ENCODE measurements around the gene RGS9.

Gene RGS9

DNA sequence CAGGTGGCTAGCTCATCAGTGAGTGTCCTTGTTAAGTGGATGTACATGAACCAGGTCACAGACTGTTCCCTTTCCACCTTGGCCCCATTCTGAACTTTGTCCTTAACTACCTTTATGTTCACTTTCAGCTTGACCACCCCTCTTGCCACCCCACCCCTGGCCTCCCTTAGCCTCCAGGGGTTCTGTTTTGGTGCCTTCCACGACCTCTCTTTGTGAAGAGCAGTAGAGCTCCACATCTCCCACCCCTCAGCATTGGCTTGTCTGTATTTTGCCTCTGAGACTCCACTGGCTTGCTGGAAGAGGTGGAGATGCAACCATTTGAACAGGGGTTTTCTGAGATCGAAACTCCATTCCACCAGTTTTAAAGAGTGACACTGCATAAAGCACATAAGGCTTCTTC is 123.5 kb downstream of the RGS9 start:
- TF ChIP-seq, protein P1, sequence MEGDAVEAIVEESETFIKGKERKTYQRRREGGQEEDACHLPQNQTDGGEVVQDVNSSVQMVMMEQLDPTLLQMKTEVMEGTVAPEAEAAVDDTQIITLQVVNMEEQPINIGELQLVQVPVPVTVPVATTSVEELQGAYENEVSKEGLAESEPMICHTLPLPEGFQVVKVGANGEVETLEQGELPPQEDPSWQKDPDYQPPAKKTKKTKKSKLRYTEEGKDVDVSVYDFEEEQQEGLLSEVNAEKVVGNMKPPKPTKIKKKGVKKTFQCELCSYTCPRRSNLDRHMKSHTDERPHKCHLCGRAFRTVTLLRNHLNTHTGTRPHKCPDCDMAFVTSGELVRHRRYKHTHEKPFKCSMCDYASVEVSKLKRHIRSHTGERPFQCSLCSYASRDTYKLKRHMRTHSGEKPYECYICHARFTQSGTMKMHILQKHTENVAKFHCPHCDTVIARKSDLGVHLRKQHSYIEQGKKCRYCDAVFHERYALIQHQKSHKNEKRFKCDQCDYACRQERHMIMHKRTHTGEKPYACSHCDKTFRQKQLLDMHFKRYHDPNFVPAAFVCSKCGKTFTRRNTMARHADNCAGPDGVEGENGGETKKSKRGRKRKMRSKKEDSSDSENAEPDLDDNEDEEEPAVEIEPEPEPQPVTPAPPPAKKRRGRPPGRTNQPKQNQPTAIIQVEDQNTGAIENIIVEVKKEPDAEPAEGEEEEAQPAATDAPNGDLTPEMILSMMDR (IDR thresholded peaks at IDR 0.05; ENCODE audit: low read depth, low read length), result no peak
- DNase-seq (ENCODE audit: low read depth in 2 of 2), result no peak
- no peak overlapping the region for H3K4me3 ChIP-seq (replicated peaks in 1 of 2; ENCODE audit: low read depth in 2 of 2, low read length in 2 of 2)

GRCh38 chr17:65261152-65261551 is 124.0 kb downstream of the RGS9 start:
- TF ChIP-seq, protein P1 (IDR thresholded peaks at IDR 0.05; ENCODE audit: low read depth, low read length), result peak; percentile 11
- no peak overlapping the region for H3K4me3 ChIP-seq (replicated peaks in 1 of 2; ENCODE audit: low read depth in 2 of 2, low read length in 2 of 2)
- no peak for DNase-seq (ENCODE audit: low read depth in 2 of 2)

- TF ChIP-seq, protein P1 (IDR thresholded peaks at IDR 0.05; ENCODE audit: low read depth, low read length), result no peak
- H3K4me3 ChIP-seq (replicated peaks in 1 of 2; ENCODE audit: low read depth in 2 of 2, low read length in 2 of 2), result no peak overlapping the region
- peak; percentile 51 to 55 for DNase-seq (ENCODE audit: low read depth in 2 of 2)
These were observed 124.8 kb downstream of the RGS9 start for GRCh38 chr17:65261682-65262636.

DNA sequence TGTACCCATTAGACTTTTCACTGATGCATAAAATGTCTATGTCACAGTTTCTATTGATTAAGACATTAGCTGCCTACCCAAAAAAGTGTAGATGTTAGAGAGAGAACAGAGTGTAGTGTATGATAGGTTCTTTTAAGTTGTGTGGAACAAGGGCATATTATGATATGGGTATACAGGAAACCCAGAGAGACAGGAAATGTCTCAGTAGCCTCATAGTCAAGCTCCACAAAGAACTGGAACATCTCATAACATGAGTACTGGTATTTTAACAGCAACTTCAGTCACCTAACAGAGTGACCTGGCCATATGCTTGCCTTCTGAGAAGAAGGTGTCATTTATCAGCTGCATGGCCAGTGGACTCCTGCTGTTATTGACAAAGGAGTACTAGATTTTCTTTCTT is 128.1 kb downstream of the RGS9 start:
- TF ChIP-seq, protein P1 (IDR thresholded peaks at IDR 0.05; ENCODE audit: low read depth, low read length), result no peak
- H3K4me3 ChIP-seq (replicated peaks in 1 of 2; ENCODE audit: low read depth in 2 of 2, low read length in 2 of 2), result no peak overlapping the region

GRCh38 chr17:65268832-65269231 is 131.7 kb downstream of the RGS9 start:
- TF ChIP-seq, protein P1 (IDR thresholded peaks at IDR 0.05; ENCODE audit: low read depth, low read length), result no peak
- peak in 1 of 2 donors; percentile 65 for DNase-seq (ENCODE audit: low read depth in 2 of 2)
- no peak overlapping the region for H3K4me3 ChIP-seq (replicated peaks in 1 of 2; ENCODE audit: low read depth in 2 of 2, low read length in 2 of 2)

More for the DNA sequence above, 128.1 kb downstream of the RGS9 start:
- DNase-seq (ENCODE audit: low read depth in 2 of 2), result no peak

GRCh38 chr17:65270499-65271253 is 133.5 kb downstream of the RGS9 start:
- H3K4me3 ChIP-seq (replicated peaks in 1 of 2; ENCODE audit: low read depth in 2 of 2, low read length in 2 of 2), result no peak overlapping the region
- DNase-seq (ENCODE audit: low read depth in 2 of 2), result no peak
- TF ChIP-seq, protein P1 (IDR thresholded peaks at IDR 0.05; ENCODE audit: low read depth, low read length), result no peak

Data from cardiac fibroblast (primary cell).